ENCODE measurements around the gene RTN4RL1. TPM values are rescaled to one million over a fixed set of nuclear protein-coding genes. Genes with fewer than 3 reads are reported as not detected.

Gene RTN4RL1
- total RNA-seq, 3 donors from 2014 or later = 0.14 to 0.47 (median 0.43) TPM

DNA sequence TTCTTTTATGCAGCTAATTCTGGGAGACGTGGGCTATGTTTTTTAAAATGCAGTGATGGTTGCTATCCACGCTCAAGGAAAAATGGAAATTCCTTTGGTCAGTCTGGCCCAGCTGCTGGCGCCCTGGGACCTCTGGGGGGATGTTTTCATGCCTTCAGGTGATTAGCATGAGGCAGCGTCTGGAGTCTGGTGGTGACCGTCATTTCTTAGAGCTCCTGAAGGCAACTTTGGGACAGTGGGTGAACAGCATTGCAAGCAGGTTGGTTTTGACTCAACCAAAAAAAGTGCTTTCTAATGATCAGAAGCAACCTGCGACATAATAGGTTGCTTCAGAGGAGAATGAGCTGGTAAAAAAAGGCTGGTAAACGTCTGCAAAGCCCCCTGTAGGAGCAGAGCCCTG is 113.0 kb downstream of the RTN4RL1 start:
- TF ChIP-seq, protein P1, sequence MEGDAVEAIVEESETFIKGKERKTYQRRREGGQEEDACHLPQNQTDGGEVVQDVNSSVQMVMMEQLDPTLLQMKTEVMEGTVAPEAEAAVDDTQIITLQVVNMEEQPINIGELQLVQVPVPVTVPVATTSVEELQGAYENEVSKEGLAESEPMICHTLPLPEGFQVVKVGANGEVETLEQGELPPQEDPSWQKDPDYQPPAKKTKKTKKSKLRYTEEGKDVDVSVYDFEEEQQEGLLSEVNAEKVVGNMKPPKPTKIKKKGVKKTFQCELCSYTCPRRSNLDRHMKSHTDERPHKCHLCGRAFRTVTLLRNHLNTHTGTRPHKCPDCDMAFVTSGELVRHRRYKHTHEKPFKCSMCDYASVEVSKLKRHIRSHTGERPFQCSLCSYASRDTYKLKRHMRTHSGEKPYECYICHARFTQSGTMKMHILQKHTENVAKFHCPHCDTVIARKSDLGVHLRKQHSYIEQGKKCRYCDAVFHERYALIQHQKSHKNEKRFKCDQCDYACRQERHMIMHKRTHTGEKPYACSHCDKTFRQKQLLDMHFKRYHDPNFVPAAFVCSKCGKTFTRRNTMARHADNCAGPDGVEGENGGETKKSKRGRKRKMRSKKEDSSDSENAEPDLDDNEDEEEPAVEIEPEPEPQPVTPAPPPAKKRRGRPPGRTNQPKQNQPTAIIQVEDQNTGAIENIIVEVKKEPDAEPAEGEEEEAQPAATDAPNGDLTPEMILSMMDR (IDR thresholded peaks at IDR 0.05) = no peak
- ATAC-seq = no peak
- Histone ChIP-seq H3K9me3 (no peaks in the 10 kb centered on the region), H3K4me1 (ENCODE audit: low read depth) (peaks cover 6% of the 10 kb centered on the region), H3K4me3 (no peak overlapping the region), H3K36me3 (ENCODE audit: low read depth) (no peaks in the 10 kb centered on the region)
- intact Hi-C loops (cut with DNase I, micrococcal nuclease) = no loop called here
- DNase-seq = peak in 1 of 3 donors; percentile 11

DNA sequence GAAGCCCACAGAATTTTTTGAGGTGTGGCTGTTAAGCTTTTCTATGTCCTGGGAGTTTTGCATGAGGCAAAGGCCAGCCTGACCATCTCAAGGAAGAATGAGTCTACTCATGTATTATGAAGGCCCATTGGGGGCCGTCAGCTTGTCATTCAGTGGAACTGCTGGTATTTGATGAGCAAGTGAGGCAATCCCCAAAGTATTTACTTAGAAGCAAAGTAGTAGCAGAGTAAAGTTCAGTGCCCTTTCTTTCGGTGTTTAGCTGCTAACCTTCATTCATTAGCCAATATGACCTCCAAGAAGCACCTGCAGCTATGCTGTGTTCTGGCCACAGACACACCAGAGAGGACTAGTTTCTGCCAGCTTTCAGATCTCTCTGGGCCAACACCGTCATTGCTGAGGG is 115.1 kb downstream of the RTN4RL1 start:
- Histone ChIP-seq H3K36me3 (ENCODE audit: low read depth) (no peaks in the 10 kb centered on the region), H3K4me3 (no peak overlapping the region), H3K4me1 (ENCODE audit: low read depth) (peaks cover 12% of the 10 kb centered on the region), H3K9me3 (no peaks in the 10 kb centered on the region)
- TF ChIP-seq, protein P1 (IDR thresholded peaks at IDR 0.05) = no peak
- DNase-seq (no peak), ATAC-seq (no peak)
- intact Hi-C loops (cut with DNase I, micrococcal nuclease) = loop anchor here (5.0 kb wide), 1 partner anchor 117 kb away; the partner anchor contains the start of gene RTN4RL1 (in 2 of the 2)

DNA sequence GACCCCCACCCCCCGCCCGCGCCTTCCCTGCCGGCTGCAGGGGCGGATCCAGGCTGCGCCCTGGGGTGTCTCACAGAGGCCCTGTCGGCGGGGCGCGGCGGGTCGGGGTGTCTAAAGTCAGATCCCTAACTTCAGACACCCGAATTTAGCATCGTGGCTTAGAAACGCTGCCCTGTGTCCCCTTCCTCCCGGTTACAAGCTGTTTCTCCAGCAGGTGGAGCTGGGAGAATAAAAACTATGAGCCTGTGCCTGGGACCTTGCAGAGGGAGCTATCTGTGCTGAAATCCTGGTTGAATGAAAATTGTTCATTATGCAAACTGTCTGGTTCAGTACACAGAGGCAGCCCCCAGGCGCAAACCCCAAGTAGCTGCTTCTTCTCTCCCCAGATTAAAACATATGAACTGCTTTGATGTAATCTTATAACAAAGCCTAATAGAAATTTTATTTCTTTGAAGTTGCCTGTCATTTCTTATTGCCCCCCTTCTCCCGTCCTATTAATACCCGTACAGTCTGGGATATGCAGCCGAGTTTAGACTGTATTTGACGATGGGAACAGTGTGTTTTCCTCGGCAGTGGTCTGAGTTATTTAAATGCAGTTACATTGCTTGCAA is 116.3 kb downstream of the RTN4RL1 start:
- peak; percentile 79 for ATAC-seq
- intact Hi-C loops (cut with DNase I, micrococcal nuclease) = loop anchor here (5.0 kb wide), 1 partner anchor 118 kb away; the partner anchor contains the start of gene RTN4RL1 (in 2 of the 2)

DNA sequence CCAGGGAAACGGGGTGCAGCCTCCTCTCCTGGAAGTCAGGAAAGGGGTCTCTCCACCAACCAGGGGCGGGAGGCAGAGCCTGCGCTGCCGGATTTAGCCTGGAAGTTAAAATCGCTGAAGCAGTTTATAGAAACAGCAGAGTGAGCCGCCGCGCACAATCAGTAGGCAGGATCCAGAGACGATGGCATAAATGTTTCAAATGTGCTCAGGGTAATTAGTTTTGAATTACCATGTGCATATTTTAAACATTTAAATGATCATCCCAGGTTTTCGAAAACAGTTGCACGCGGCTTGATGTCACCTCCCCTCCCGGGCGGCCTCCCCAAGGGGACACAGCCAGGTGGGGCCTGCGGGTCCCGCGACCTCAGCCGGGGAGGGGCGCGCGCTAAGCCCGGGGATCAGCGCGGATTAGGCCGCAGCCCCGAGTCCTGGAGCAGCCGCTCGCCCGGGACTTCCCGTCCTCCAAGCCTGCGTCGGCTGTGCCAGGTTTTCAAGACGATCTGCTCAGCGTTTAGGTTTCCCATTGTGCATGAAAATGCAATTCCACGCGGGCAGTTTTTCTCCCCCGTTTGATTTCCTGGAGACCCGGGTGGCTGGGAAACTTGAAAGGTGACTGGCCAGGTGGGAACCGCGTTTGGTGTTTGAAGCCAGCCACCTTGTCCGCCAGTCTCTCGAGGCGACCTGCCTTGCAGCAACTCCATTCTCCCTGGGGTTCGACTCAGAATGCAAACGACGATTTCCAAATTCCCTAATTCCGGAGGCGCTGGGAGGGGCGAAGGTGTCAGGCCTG is 117.0 kb downstream of the RTN4RL1 start:
- peaks cover 12% of the 10 kb centered on the region for H3K4me1 ChIP-seq (ENCODE audit: low read depth)
- H3K36me3 ChIP-seq (ENCODE audit: low read depth) = no peaks in the 10 kb centered on the region
- H3K9me3 ChIP-seq = no peaks in the 10 kb centered on the region
- intact Hi-C loops (cut with DNase I, micrococcal nuclease) = loop anchor here (5.0 kb wide), 1 partner anchor 119 kb away; the partner anchor contains the start of gene RTN4RL1 (in 2 of the 2)
- TF ChIP-seq, protein P1 (IDR thresholded peaks at IDR 0.05) = no peak
- peak in 1 of 3 donors; percentile 49 for DNase-seq
- peak; percentile 39 for ATAC-seq
- H3K4me3 ChIP-seq = no peak overlapping the region

More for the DNA sequence above, 116.3 kb downstream of the RTN4RL1 start:
- no peaks in the 10 kb centered on the region for H3K36me3 ChIP-seq (ENCODE audit: low read depth)
- H3K4me1 ChIP-seq (ENCODE audit: low read depth) = peaks cover 12% of the 10 kb centered on the region
- no peak overlapping the region for H3K4me3 ChIP-seq
- DNase-seq = peak; percentile 33 to 79 (median 45)
- H3K9me3 ChIP-seq = no peaks in the 10 kb centered on the region
- TF ChIP-seq, protein P1 (IDR thresholded peaks at IDR 0.05) = peak; percentile 31

DNA sequence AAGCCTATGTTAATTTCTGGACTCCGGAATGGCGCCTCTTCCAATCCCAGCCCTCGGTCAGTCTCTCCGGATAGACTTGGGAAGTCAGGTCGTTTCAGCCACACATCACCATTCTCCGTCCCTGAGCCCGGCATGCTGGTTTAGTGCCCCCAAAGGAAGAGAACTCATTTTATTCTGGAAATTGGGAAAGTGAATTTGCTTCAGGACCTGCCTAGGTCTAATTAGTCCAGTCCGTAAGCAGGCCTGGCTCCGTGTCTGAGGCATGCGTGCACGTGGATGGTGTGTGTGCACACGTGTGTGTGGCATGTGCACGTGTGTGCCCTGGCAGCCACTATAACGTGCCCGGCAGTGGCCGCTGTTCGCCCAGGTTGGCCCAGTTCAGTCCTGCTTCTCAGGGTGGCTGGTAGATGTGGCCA is 117.9 kb downstream of the RTN4RL1 start:
- DNase-seq (peak in 1 of 3 donors; percentile 32), ATAC-seq (no peak)
- Histone ChIP-seq H3K4me1 (ENCODE audit: low read depth) (peaks cover 12% of the 10 kb centered on the region), H3K36me3 (ENCODE audit: low read depth) (no peaks in the 10 kb centered on the region), H3K9me3 (no peaks in the 10 kb centered on the region), H3K4me3 (no peak overlapping the region)
- TF ChIP-seq, protein P1 (IDR thresholded peaks at IDR 0.05) = no peak
- intact Hi-C loops (cut with DNase I, micrococcal nuclease) = loop anchor here (5.0 kb wide), 1 partner anchor 120 kb away; the partner anchor contains the start of gene RTN4RL1 (in 2 of the 2)

Measured in mucosa of descending colon (tissue), 3 donors.